ENCODE measurements around the gene CNIH1. TPM values are rescaled to one million over a fixed set of nuclear protein-coding genes. Genes with fewer than 3 reads are reported as not detected.

Gene CNIH1
- total RNA-seq, 2 experiments from 2014 or later, result 55.9 TPM

DNA sequence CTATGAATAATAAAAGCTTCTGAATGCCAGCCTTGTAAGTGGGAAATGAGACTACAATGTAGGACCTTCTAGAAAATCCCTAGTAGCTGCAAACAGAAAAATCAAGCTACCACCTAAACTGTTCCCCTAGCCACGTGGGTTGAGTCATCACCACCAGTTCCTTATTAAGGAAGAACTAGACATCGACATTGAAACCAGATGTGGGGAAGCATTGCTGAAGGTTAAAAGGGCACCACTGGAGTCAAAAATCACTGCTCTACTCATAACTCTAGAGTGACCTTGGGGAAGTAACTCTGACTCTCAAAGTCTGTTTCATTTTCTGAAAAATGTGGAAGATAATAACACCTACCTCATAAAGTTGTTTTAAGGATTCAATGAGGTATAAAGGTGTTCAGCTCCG, 9.4 kb upstream of the CNIH1 start:
- no peaks in the 10 kb centered on the region for H3K4me1 ChIP-seq (ENCODE audit: insufficient read depth, low read length)
- no peaks in the 10 kb centered on the region for H3K9me3 ChIP-seq (ENCODE audit: control insufficient read depth in 1 of 2, insufficient read depth in 1 of 2, low read length in 2 of 2)
- H3K4me3 Mint-ChIP-seq, result no peak overlapping the region
- peaks cover 0 to 3% of the 10 kb centered on the region in 2 experiments for H3K27me3 ChIP-seq (ENCODE audit: control insufficient read depth in 1 of 2, insufficient read depth in 2 of 2, low read length in 2 of 2)
- CTCF ChIA-PET, result no interaction called here
- peak in 3 of 14 experiments; percentile 19 to 65 (median 60) for DNase-seq
- H3K27ac ChIP-seq (ENCODE audit: low read depth in 1 of 2, low read length in 2 of 2), result no peak overlapping the region
- POLR2A ChIA-PET, result no interaction called here
- no peaks in the 10 kb centered on the region for H3K9me3 Mint-ChIP-seq
- H3K4me1 Mint-ChIP-seq (ENCODE audit: low read depth), result no peaks in the 10 kb centered on the region
- TF ChIP-seq, protein P1, sequence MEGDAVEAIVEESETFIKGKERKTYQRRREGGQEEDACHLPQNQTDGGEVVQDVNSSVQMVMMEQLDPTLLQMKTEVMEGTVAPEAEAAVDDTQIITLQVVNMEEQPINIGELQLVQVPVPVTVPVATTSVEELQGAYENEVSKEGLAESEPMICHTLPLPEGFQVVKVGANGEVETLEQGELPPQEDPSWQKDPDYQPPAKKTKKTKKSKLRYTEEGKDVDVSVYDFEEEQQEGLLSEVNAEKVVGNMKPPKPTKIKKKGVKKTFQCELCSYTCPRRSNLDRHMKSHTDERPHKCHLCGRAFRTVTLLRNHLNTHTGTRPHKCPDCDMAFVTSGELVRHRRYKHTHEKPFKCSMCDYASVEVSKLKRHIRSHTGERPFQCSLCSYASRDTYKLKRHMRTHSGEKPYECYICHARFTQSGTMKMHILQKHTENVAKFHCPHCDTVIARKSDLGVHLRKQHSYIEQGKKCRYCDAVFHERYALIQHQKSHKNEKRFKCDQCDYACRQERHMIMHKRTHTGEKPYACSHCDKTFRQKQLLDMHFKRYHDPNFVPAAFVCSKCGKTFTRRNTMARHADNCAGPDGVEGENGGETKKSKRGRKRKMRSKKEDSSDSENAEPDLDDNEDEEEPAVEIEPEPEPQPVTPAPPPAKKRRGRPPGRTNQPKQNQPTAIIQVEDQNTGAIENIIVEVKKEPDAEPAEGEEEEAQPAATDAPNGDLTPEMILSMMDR (IDR thresholded peaks at IDR 0.05), result no peak
- H3K36me3 Mint-ChIP-seq (ENCODE audit: low read depth), result no peaks in the 10 kb centered on the region
- no peaks in the 10 kb centered on the region for H3K36me3 ChIP-seq (ENCODE audit: insufficient read depth, low read length)
- no peak overlapping the region for H3K27ac Mint-ChIP-seq
- no peak overlapping the region for H3K4me3 ChIP-seq (ENCODE audit: low read length)
- no peak for ATAC-seq (ENCODE audit: poor library complexity)
- H3K27me3 Mint-ChIP-seq, result no peaks in the 10 kb centered on the region
- intact Hi-C loops (cut with DNase I, micrococcal nuclease), result no loop called here

DNA sequence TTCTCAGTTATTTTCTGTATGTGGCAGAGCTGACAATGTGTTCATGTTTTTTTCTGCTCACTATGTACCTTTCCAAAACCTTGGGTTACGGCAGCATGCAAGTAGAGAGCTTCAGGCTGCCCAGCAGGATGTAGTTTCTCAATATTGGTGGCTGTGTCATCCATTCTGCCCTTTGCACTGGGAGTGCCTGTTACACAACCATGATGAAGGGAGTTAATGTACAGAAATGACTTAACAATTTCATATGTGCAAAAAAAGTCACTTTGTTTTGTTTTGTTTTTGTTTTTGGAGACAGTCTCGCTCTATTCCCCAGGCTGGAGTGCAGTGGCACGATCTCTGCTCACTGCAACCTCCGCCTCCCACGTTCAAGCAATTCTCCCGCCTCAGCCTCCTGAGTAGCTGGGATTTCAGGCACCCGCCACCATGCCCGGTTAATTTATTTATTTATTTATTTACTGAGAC, 6.1 kb upstream of the CNIH1 start:
- ATAC-seq (ENCODE audit: poor library complexity), result no peak
- H3K27me3 ChIP-seq (ENCODE audit: control insufficient read depth in 1 of 2, insufficient read depth in 2 of 2, low read length in 2 of 2), result peaks cover 0 to 3% of the 10 kb centered on the region in 2 experiments
- no peaks in the 10 kb centered on the region for H3K4me1 Mint-ChIP-seq (ENCODE audit: low read depth)
- H3K27ac Mint-ChIP-seq, result no peak overlapping the region
- no peak overlapping the region for H3K4me3 Mint-ChIP-seq
- no peaks in the 10 kb centered on the region for H3K4me1 ChIP-seq (ENCODE audit: insufficient read depth, low read length)
- ChIA-PET CTCF (interaction anchor here (0.6 to 1.1 kb wide), 2 partner anchors 30 to 91 kb away, joined by 3 to 4 read pairs; no protein-coding TSS in a partner anchor), POLR2A (no interaction called here)
- intact Hi-C loops (cut with DNase I, micrococcal nuclease), result no loop called here
- no peaks in the 10 kb centered on the region for H3K36me3 Mint-ChIP-seq (ENCODE audit: low read depth)
- DNase-seq, result peak in 3 of 14 experiments; percentile 12 to 60 (median 51)
- TF ChIP-seq, protein P1 (IDR thresholded peaks at IDR 0.05), result no peak
- H3K4me3 ChIP-seq (ENCODE audit: low read length), result no peak overlapping the region
- H3K36me3 ChIP-seq (ENCODE audit: insufficient read depth, low read length), result no peaks in the 10 kb centered on the region
- no peaks in the 10 kb centered on the region for H3K9me3 ChIP-seq (ENCODE audit: control insufficient read depth in 1 of 2, insufficient read depth in 1 of 2, low read length in 2 of 2)
- no peaks in the 10 kb centered on the region for H3K9me3 Mint-ChIP-seq
- H3K27me3 Mint-ChIP-seq, result no peaks in the 10 kb centered on the region
- H3K27ac ChIP-seq (ENCODE audit: low read depth in 1 of 2, low read length in 2 of 2), result no peak overlapping the region

- Histone ChIP-seq H3K4me1 (ENCODE audit: insufficient read depth, low read length) (peaks cover 6% of the 10 kb centered on the region), H3K4me3 (ENCODE audit: low read length) (no peak overlapping the region), H3K36me3 (ENCODE audit: insufficient read depth, low read length) (no peaks in the 10 kb centered on the region), H3K27me3 (ENCODE audit: control insufficient read depth in 1 of 2, insufficient read depth in 2 of 2, low read length in 2 of 2) (peaks cover 0 to 3% of the 10 kb centered on the region in 2 experiments), H3K27ac (ENCODE audit: low read depth in 1 of 2, low read length in 2 of 2) (no peak overlapping the region), H3K9me3 (ENCODE audit: control insufficient read depth in 1 of 2, insufficient read depth in 1 of 2, low read length in 2 of 2) (no peaks in the 10 kb centered on the region)
- no peak overlapping the region for H3K27ac Mint-ChIP-seq
- H3K36me3 Mint-ChIP-seq (ENCODE audit: low read depth), result no peaks in the 10 kb centered on the region
- CTCF ChIA-PET, result interaction anchor here (1.1 to 1.4 kb wide), 3 partner anchors 9 to 29 kb away, joined by 3 to 5 read pairs (median 3); no protein-coding TSS in a partner anchor
- H3K4me3 Mint-ChIP-seq, result no peak overlapping the region
- no peaks in the 10 kb centered on the region for H3K27me3 Mint-ChIP-seq
- ATAC-seq (ENCODE audit: poor library complexity), result no peak
- peaks cover 10% of the 10 kb centered on the region for H3K4me1 Mint-ChIP-seq (ENCODE audit: low read depth)
- POLR2A ChIA-PET, result interaction anchor here (1.1 kb wide), 1 partner anchor 42 kb away, joined by 3 read pairs; no protein-coding TSS in a partner anchor
- TF ChIP-seq, protein P1 (IDR thresholded peaks at IDR 0.05), result no peak
- DNase-seq, result no peak
- intact Hi-C loops (cut with DNase I, micrococcal nuclease), result no loop called here
- no peaks in the 10 kb centered on the region for H3K9me3 Mint-ChIP-seq
Measured at GRCh38 chr14:54446161-54446693, 5.1 kb upstream of the CNIH1 start.

Measured in CD4-positive, alpha-beta T cell (primary cell).